IPS-15b (cell line): ENCODE data around the gene CLECL1.
"Not testable (repeated sequence)": the region's sequence is repeated elsewhere in the genome, so short reads cannot be mapped to it uniquely, and the experiment has no call there.

ENCODE experiments used
- H3K27me3 ChIP-seq: one replicate; pipeline ENCODE4 v1.6.1; 2013; ENCODE audit warnings: low read length; ENCODE audit not compliant: control insufficient read depth, insufficient read depth
- H3K36me3 ChIP-seq: one replicate; pipeline ENCODE4 v1.6.1; 2013; ENCODE audit warnings: low read length; ENCODE audit not compliant: control insufficient read depth, insufficient read depth
- H3K4me1 ChIP-seq: one replicate; pipeline ENCODE4 v1.6.1; 2013; ENCODE audit warnings: mild to moderate bottlenecking, low read length; ENCODE audit not compliant: control insufficient read depth, insufficient read depth
- H3K4me3 ChIP-seq: one replicate; pipeline ENCODE4 v1.5.1; 2013; ENCODE audit warnings: low read depth, low read length
- H3K9ac ChIP-seq: one replicate; pipeline ENCODE4 v1.6.1; 2013; ENCODE audit warnings: low read depth, mild to moderate bottlenecking, low read length
- H3K9me3 ChIP-seq: one replicate; pipeline ENCODE4 v1.6.1; 2013; ENCODE audit warnings: mild to moderate bottlenecking, low read length; ENCODE audit not compliant: control insufficient read depth, insufficient read depth

CLECL1 gene

DNA sequence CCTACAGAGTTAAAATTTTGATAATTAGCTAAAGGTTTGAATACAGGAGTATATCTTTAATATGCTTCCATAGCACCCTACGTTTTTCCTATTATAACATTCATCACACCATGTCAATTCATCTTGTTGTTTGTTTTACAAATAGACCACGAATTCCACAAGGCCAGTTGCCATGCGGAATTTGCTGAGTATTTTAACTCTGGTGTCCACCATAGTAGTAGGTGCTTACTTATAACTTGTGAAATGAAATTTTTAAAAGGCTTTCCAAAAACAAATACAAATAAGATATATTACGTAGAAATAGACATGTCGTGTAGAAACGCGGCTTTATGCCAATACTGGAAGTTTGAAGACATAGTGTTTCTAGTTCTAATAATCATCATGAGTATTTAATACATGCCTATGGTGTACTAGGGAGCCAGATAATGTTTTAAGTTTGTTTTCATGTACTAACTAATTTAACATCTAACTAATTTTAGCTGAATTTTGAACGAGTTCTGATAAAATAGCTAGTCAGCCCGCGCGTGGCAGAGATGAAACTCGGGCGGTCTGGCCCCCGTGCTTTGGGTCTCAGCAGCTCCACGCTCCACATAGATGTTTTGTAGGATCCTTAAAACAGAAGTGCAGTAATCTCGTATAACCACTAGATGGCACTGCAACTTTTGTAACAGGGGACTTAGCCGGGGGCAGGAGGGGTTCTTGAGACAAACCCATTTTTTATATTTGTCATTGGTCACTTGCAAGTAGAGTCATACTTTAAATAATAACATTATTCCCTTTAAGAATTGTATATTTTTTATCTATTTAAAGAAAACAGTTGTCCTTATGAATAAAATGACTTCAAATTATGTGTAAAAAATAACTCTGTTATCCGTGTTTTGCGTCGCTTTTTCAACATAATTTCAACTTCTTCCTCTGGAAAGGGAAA lies 17.6 kb upstream of the CLECL1 start:
- Histone ChIP-seq H3K27me3 (no peaks in the 10 kb centered on the region), H3K4me1 (peaks cover 4% of the 10 kb centered on the region), H3K36me3 (no peaks in the 10 kb centered on the region), H3K9ac (no peak overlapping the region), H3K4me3 (no peak overlapping the region), H3K9me3 (no peaks in the 10 kb centered on the region)

GRCh38 chr12:9749640-9750039 lies 16.7 kb upstream of the CLECL1 start:
- H3K9ac ChIP-seq = no peak overlapping the region

DNA sequence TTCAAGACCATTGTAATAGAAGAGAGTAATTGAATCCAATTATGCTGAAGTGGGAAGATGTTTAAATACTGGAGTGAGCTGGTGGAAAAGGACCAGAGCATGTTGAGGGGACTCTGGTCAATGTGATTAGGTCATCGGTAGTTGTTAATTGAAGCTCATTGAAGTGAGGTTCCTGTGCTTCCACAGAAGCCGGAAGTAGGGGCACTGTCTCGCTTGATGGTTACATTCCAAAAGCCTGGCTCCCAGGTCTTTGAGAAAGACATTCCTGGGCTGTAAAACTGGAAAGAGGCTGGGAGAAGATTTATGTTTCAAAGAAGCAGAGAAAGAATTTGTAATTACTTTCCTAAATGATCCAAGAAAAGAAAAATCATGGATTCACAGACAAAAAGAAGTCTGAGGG lies 12.3 kb upstream of the CLECL1 start:
- Histone ChIP-seq H3K4me1 (no peaks in the 10 kb centered on the region), H3K9ac (no peak overlapping the region)

More at GRCh38 chr12:9749640-9750039, 16.7 kb upstream of the CLECL1 start:
- no peaks in the 10 kb centered on the region for H3K27me3 ChIP-seq
- no peaks in the 10 kb centered on the region for H3K9me3 ChIP-seq
- H3K4me1 ChIP-seq = peaks cover 4% of the 10 kb centered on the region
- no peak overlapping the region for H3K4me3 ChIP-seq
- H3K36me3 ChIP-seq = no peaks in the 10 kb centered on the region

GRCh38 chr12:9742661-9743060 lies 9.8 kb upstream of the CLECL1 start:
- Histone ChIP-seq H3K4me1 (no peaks in the 10 kb centered on the region), H3K9me3 (no peaks in the 10 kb centered on the region), H3K27me3 (no peaks in the 10 kb centered on the region), H3K36me3 (no peaks in the 10 kb centered on the region), H3K4me3 (no peak overlapping the region), H3K9ac (no peak overlapping the region)

More for the DNA sequence above, 12.3 kb upstream of the CLECL1 start:
- no peaks in the 10 kb centered on the region for H3K9me3 ChIP-seq
- H3K4me3 ChIP-seq = no peak overlapping the region
- no peaks in the 10 kb centered on the region for H3K36me3 ChIP-seq
- H3K27me3 ChIP-seq = no peaks in the 10 kb centered on the region

GRCh38 chr12:9741726-9742125 lies 8.8 kb upstream of the CLECL1 start:
- no peaks in the 10 kb centered on the region for H3K27me3 ChIP-seq
- no peaks in the 10 kb centered on the region for H3K9me3 ChIP-seq
- no peak overlapping the region for H3K4me3 ChIP-seq
- H3K4me1 ChIP-seq = no peaks in the 10 kb centered on the region
- no peaks in the 10 kb centered on the region for H3K36me3 ChIP-seq
- H3K9ac ChIP-seq = no peak overlapping the region

DNA sequence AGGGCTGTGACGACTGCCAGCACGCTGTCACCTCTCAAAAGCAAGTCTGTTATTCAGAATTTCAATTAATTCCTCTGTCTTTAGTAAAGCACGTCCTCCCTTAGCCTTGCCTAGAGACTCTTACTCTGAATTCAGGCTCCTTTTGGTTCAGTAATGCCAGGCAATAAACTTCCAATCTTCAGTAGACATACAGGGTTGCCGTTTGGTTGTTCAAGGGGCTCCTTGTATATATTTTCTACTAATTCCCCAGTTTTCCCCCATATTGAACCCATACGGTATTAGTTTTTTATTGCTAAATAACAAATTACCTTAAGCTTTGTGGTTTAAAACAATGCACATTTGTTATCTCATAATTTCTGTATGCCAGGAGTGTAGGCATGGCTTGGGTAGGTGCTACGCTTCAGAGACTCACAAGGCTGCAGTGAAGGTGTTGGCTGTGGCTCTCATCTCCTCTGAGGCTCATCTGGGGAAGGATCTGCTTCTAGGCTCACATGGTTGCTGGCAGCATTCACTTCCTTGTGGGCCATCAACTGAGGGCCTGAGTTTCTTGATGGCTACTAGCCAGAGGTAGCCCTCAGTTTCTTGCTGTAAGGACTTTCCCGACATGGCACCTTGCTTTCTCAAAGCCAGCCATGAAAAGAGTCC lies 7.3 kb upstream of the CLECL1 start:
- H3K27me3 ChIP-seq = no peaks in the 10 kb centered on the region
- H3K4me3 ChIP-seq = no peak overlapping the region
- no peaks in the 10 kb centered on the region for H3K36me3 ChIP-seq
- H3K9ac ChIP-seq = no peak overlapping the region
- H3K4me1 ChIP-seq = no peaks in the 10 kb centered on the region
- H3K9me3 ChIP-seq = no peaks in the 10 kb centered on the region

GRCh38 chr12:9739404-9740105 lies 6.7 kb upstream of the CLECL1 start:
- H3K9ac ChIP-seq, H3K36me3 ChIP-seq, H3K4me1 ChIP-seq, H3K4me3 ChIP-seq, H3K27me3 ChIP-seq, H3K9me3 ChIP-seq: not testable (repeated sequence)

- H3K36me3 ChIP-seq, H3K9ac ChIP-seq, H3K4me1 ChIP-seq, H3K9me3 ChIP-seq, H3K4me3 ChIP-seq, H3K27me3 ChIP-seq: not testable (repeated sequence)
Measured at GRCh38 chr12:9738905-9739304, 6.0 kb upstream of the CLECL1 start.

DNA sequence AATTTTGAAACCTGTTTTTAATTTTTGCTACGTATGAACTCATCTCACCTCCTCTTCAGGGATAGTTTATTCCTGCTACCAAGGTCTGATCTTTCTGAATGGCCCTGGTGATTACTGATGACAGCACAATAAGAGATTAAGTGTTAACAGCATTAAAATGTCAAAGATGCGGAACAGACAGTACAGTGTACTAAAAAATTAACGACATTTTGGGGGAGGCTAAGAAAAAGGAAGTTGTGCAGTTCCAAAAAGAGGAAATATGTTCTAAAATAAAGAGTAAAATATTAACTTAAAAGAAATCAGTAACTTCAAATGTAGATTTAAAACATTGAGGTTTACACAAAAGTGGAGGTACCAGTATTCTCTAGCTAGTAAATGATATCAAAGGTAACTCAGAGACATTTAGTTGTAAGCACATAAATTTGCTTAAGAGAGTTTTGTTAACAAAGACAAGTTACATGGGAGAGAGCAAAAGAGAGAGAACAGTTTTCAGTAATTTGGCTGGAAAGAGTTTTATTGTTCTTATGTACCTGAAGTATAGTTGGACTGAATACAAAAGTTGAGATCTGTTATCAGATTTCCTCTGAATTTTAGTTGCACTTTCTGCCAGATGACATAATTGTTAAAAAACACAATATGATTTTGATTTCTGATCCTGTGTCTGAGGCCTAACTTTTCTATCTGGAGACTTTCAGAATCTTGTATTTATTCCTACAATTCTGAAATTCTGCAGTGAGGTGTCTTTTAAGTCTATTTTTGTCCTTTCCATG lies 4.2 kb upstream of the CLECL1 start:
- Histone ChIP-seq H3K9ac (no peak overlapping the region), H3K36me3 (no peaks in the 10 kb centered on the region), H3K9me3 (no peaks in the 10 kb centered on the region), H3K4me1 (no peaks in the 10 kb centered on the region), H3K27me3 (no peaks in the 10 kb centered on the region), H3K4me3 (no peak overlapping the region)

GRCh38 chr12:9735601-9736000 lies 2.7 kb upstream of the CLECL1 start:
- no peaks in the 10 kb centered on the region for H3K36me3 ChIP-seq
- no peaks in the 10 kb centered on the region for H3K27me3 ChIP-seq
- no peak overlapping the region for H3K4me3 ChIP-seq
- H3K9me3 ChIP-seq = no peaks in the 10 kb centered on the region
- H3K9ac ChIP-seq = no peak overlapping the region
- H3K4me1 ChIP-seq = no peaks in the 10 kb centered on the region

DNA sequence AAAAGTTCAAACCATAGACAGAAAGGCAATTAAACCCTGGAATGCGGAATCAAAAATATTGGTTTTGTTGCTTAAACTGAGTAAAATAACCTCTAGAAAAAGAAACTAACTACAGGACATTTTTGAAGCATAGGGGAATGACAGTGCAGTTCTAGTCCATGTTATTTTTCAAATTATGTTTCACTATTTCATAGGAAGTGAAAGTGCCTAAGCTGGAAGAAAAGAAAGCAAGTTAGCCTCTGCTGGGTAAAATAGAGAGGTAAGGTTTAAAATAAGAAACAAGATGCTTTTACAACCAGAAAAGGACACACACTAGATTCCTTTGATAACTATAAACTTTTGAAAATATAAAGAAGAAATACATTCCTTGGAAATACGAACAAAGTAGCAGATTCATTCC lies 1.1 kb downstream of the CLECL1 start:
- no peaks in the 10 kb centered on the region for H3K9me3 ChIP-seq
- H3K4me1 ChIP-seq = no peaks in the 10 kb centered on the region
- no peak overlapping the region for H3K4me3 ChIP-seq
- no peaks in the 10 kb centered on the region for H3K27me3 ChIP-seq
- no peak overlapping the region for H3K9ac ChIP-seq
- no peaks in the 10 kb centered on the region for H3K36me3 ChIP-seq
